IPS-NIHi11 (cell line): ENCODE results near the gene CCDC175.

Source experiments
- DNase-seq: peaks from one replicate; pipeline ENCODE4 v3.0.0; 2012; ENCODE audit warnings: mixed read lengths, low spot score

CCDC175 gene

GRCh38 chr14:59576332-59577294 lies at the start of gene CCDC175:
Gene CCDC175, minus strand, starts transcription at chr14:59576812. Its CDS starts 37 bp downstream, at chr14:59576775.
- DNase-seq = peak; percentile 91

DNA sequence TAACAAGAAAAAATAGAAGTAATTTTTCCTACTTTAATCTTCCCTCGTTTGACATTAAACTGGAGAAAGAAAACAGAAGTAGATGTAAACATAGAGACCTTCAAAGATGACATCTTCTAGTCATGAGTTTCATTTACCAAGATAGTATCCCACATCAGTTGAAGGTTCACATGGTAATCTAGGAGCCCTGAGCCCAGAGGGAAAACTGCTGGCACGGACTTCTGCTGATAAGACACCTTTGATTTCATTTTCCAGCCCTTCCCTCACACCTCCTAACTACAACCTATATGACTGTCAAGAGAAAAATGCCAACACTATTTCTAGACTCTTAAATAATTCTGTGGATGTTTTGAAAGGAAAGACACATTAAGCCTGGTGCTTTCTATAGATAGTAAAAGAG lies 46.0 kb upstream of the CCDC175 start:
- no peak for DNase-seq

GRCh38 chr14:59619061-59619460 lies 42.4 kb upstream of the CCDC175 start:
- DNase-seq = no peak

GRCh38 chr14:59601056-59601455 lies 24.4 kb upstream of the CCDC175 start:
- DNase-seq = no peak

- no peak for DNase-seq
Observed at GRCh38 chr14:59600211-59600945, 23.8 kb upstream of the CCDC175 start.

DNA sequence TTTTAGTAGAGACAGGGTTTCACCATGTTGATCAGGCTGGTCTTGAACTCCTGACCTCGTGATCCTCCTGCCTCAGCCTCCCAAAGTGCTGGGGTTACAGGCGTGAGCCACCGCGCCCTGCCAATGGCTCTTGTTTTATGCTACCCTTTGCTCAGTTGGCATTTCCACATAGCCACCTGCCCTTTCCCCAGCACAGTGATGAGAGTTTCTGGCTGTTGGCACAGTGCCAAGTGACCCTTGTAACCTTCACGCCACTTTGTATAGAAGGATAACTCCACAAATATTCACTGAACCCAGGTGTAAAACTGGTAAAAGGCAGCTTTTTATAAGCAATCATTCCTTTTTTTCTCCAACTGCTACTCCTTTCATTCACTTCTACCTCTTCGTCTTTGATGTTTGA lies 18.5 kb upstream of the CCDC175 start:
- no peak for DNase-seq

- no peak for DNase-seq
Observed at GRCh38 chr14:59591641-59592370, 15.2 kb upstream of the CCDC175 start.

DNA sequence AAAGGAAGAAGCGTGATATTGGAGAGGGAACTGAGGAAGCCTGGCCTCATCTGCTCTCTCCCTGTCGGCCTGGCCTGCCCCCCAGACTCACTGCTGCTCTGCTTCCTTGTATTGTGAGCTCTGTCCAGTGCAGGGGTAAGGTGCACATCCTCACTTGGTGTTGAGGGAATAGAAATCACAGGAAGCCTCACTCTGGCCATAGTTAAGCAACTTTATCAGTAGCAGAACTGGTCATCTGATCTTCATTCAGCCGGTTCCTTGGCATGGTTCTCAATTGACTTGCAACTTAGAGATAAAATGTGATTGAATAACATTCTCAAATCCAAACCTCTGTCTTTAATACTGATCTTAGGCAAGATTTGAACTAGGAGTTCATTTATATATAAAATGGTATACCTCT lies 11.5 kb upstream of the CCDC175 start:
- no peak for DNase-seq

DNA sequence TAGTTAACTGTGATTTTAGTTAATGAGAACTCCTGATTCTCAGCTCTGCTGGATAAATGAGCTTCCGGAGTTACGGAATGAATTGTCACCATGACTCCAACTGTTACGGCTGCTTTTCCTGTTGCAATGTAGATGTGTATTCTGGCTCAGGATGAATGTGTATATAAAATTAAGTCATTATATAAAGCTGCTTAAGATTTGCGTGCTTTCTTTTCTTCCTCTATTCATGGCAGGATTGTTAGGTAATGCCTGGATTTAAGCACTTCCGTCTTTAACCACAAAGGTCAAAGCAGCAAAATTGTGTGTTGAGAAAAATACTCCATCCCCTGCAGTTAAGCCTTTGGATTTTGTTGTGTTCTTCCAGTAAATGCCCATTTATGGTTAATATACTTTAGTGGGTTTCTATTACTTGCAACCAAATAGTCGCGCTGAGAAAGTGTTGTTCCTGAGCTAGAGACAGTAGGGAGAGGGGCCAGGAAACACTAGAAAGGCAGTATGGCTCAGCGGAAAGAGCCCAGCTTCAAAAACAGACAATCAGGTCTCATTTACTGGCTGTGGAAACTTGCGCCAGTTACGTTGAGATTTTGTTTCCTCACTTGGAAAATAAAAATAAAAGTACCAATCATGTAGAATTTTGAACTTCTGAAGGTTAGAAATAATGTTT lies 9.4 kb upstream of the CCDC175 start:
- DNase-seq = no peak

DNA sequence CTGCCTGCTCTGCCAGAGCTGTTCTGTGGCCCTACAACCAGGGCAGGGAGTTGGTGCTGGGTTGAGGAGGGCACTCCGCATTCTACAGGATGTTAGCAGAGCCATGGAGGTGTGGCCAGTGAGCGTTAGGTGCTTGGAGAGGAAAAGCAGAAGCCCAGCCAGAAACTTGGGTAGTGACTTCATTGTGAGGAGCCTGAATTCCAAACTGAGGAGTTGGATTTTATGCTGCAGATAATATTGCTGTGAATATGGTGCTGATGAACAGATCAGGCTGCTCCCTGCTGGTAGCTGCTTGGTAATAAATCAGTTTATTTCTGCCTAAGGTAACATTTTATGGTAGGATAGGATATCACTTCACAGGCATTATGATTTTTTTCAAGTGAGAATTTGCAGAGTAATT lies 7.1 kb upstream of the CCDC175 start:
- peak; percentile 35 for DNase-seq

DNA sequence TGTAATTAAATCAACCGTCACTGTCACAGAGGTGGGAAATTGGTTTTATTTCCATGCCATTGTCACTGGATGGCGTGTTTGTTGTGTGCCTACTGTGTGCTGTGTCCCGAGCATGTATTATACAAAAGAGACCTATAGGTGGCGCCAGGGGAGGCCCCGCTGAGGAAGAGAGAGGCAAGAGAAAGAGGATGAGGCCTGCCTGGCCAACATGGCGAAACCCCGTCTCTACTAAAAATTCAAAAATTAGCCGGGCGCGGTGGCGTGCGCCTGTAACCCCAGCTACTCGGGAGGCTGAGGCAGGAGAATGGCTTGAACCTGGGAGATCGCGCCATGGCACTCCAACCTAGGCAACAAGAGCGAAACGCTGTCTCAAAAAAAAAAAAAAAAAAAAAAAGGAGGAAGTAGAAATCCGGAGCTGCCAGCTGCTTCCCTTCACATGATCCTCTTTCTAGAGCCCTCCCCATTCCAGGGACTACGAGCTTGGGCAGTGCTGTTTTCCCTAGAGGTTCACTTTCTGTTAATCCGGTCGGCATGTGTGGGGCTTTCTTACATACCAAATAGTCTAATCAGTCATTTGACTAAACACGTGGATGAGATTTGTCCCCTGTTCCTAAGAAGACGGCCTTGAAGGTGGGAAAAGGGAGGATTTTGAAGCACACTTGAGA lies 6.4 kb upstream of the CCDC175 start:
- DNase-seq = peak; percentile 57

DNA sequence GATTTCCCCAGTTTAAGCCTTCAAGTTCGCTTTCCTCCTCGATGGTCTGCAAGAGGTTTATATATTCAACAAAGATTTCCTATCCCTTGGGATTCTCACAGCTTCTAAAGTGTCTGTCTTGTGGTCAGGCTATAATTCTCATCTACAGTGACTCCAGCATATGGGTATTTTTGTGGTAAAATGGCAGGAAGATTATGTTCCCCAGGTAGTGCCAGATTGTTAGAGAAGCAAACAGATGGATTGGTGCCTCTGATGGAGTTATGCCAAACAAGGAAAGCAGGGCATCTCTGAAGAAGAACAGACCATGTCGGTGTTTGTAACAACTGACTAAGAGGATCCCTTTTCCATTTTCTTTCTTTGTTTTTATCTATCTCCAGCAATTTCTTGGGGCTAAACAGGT lies 5.5 kb upstream of the CCDC175 start:
- DNase-seq = no peak

- DNase-seq = no peak
Observed at GRCh38 chr14:59580911-59581310, 4.3 kb upstream of the CCDC175 start.

- DNase-seq = no peak
Observed at GRCh38 chr14:59570122-59570521, 6.5 kb downstream of the CCDC175 start.

DNA sequence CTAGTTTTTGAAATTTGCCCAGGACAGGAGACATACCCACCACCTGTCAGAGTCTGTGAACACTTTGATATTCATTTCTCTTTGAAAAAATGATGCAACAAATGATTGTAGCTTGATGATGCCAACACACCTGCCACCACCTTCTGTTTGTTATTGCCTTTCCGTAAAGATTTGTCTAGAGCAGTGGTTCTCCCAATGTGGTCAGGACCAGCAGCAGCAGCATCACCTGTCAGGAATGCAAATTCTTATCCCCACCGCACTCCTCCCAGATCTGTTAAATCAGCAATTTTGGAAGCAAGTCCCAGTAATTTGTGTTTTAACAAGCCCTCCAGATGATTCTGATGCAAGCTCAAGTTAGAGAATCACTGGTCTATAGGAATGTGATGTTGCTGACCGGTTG lies 9.9 kb downstream of the CCDC175 start:
- no peak for DNase-seq

GRCh38 chr14:59566296-59566695 lies 10.3 kb downstream of the CCDC175 start:
- no peak for DNase-seq

GRCh38 chr14:59565087-59565486 lies 11.5 kb downstream of the CCDC175 start:
- DNase-seq = no peak

GRCh38 chr14:59564366-59564765 lies 12.2 kb downstream of the CCDC175 start:
- DNase-seq = no peak

DNA sequence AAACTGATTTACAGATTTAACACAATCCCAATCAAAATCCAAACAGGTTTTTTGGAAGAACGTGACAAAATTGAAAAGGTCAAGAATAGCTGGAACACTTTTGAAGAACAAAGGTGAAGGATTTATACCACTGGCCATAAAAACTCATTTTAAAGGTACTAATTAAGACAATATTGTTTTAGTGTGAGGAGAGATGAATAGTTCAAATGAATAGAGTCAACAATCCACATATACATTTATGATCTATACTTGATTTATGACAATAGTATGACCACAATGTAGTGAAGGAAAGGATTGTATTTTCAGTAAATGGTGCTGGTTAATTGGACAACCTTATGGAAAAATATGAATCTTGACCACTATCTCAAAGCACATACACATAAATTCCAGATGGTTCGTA lies 29.3 kb downstream of the CCDC175 start:
- DNase-seq = no peak

DNA sequence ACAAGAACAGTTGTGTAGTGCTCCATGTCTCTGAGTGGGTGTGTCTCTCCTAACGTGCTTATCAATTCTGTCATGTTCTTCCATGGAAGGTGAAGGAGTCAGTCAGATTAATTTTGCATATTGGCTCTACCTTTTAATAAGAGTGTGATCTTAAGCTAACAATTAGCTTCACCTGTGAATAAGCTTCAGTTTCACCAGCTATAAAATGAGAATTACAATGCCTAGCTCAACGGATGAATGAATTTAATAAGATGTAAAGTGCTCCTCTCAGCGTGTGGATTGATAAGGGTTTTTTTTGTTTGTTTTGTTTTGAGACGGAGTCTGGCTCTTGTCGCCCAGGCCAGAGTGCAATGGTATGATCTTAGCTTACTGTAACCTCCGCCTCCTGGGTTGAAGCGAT lies 32.7 kb downstream of the CCDC175 start:
- DNase-seq = no peak

DNA sequence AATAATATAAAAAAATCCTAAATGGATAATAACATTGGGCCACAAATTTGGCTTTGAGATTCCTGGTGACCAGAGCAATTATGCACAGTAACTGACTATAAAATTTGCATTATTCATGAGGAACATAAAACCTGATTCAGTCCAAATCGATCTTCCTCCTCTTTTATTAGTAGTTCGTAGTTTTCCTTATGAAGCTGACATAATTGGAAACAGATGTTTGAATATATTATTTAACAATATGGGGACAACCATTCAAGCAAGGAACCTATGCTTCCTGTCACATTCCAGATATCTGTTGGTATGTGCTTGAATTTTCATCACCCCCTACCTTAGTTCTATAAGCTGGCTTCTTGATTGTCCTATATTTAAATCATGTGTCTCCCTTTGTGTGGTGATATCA lies 34.9 kb downstream of the CCDC175 start:
- DNase-seq = no peak
